H9 (cell line): ENCODE measurements around the gene CDKAL1. TPM values are rescaled to one million over a fixed set of nuclear protein-coding genes. Genes with fewer than 3 reads are reported as not detected.

Experiments
- DNase-seq: peaks from one replicate; pipeline ENCODE4 v3.0.0-alpha.2; 2017
- H2AFZ ChIP-seq: one replicate; pipeline ENCODE4 v1.6.1; 2013; ENCODE audit warnings: mild to moderate bottlenecking, low read length, control low read depth, moderate library complexity
- H2AK5ac ChIP-seq: 2 replicates; pipeline ENCODE4 v1.6.1; 2013; ENCODE audit warnings: low read length, control low read depth, mixed read lengths; ENCODE audit not compliant: insufficient read length
- H2BK120ac ChIP-seq: one replicate; pipeline ENCODE4 v1.6.1; 2013; ENCODE audit warnings: low read depth, mild to moderate bottlenecking, low read length, control low read depth, inconsistent platforms; ENCODE audit not compliant: poor library complexity, severe bottlenecking
- H2BK12ac ChIP-seq: 2 replicates; pipeline ENCODE4 v1.6.1; 2013; ENCODE audit warnings: low read length, control low read depth, mixed read lengths, low read depth; ENCODE audit not compliant: insufficient read length
- H2BK15ac ChIP-seq: 2 replicates; pipeline ENCODE4 v1.6.1; 2013; ENCODE audit warnings: low read depth, low read length, control low read depth
- H2BK20ac ChIP-seq: one replicate; pipeline ENCODE4 v1.6.1; 2013; ENCODE audit warnings: low read depth, mild to moderate bottlenecking, low read length, control low read depth, inconsistent platforms; ENCODE audit not compliant: poor library complexity, severe bottlenecking
- H2BK5ac ChIP-seq: 2 replicates; pipeline ENCODE4 v1.6.1; 2013; ENCODE audit warnings: low read length, control low read depth, mixed read lengths; ENCODE audit not compliant: insufficient read length
- H3K14ac ChIP-seq: 2 replicates; pipeline ENCODE4 v1.6.1; 2013; ENCODE audit warnings: low read length, control low read depth; ENCODE audit not compliant: insufficient read depth
- H3K18ac ChIP-seq: 2 replicates; pipeline ENCODE4 v1.6.1; 2013; ENCODE audit warnings: low read depth, mild to moderate bottlenecking, mixed read lengths, low read length, control low read depth; ENCODE audit not compliant: insufficient read length
- H3K23ac ChIP-seq: 2 replicates; pipeline ENCODE4 v1.6.1; 2013; ENCODE audit warnings: low read length, control low read depth, mixed read lengths, low read depth; ENCODE audit not compliant: insufficient read length
- H3K23me2 ChIP-seq: 2 replicates; pipeline ENCODE4 v1.6.1; 2013; ENCODE audit warnings: low read depth, mild to moderate bottlenecking, mixed read lengths, low read length, control low read depth; ENCODE audit not compliant: insufficient read length, poor library complexity, severe bottlenecking
- H3K27ac ChIP-seq: 2 replicates; pipeline ENCODE4 v1.5.1; 2013; ENCODE audit warnings: low read length, control low read depth, mixed read lengths, low read depth; ENCODE audit not compliant: insufficient read length
- H3K27me3 ChIP-seq: 2 replicates; pipeline ENCODE4 v1.6.1; 2013; ENCODE audit warnings: low read length, control low read depth, inconsistent platforms; ENCODE audit not compliant: insufficient read depth
- H3K4ac ChIP-seq: 2 replicates; pipeline ENCODE4 v1.6.1; 2013; ENCODE audit warnings: low read depth, mild to moderate bottlenecking, control low read depth, inconsistent platforms, low read length, moderate library complexity
- H3K4me1 ChIP-seq: 2 replicates; pipeline ENCODE4 v1.6.1; 2013; ENCODE audit warnings: low read length, control low read depth, inconsistent platforms; ENCODE audit not compliant: insufficient read depth
- H3K4me2 ChIP-seq: 2 replicates; pipeline ENCODE4 v1.6.1; 2013; ENCODE audit warnings: low read length, control low read depth, mixed read lengths; ENCODE audit not compliant: insufficient read length, insufficient read depth
- H3K56ac ChIP-seq: 2 replicates; pipeline ENCODE4 v1.6.1; 2013; ENCODE audit warnings: low read depth, mild to moderate bottlenecking, mixed read lengths, low read length, control low read depth; ENCODE audit not compliant: insufficient read length
- H3K79me1 ChIP-seq: 2 replicates; pipeline ENCODE4 v1.6.1; 2013; ENCODE audit warnings: low read depth, mild to moderate bottlenecking, moderate library complexity, low read length, control low read depth, inconsistent platforms; ENCODE audit not compliant: insufficient read depth, poor library complexity, severe bottlenecking
- H3K79me2 ChIP-seq: 2 replicates; pipeline ENCODE4 v1.6.1; 2013; ENCODE audit warnings: low read length, control low read depth, inconsistent platforms; ENCODE audit not compliant: insufficient read depth
- H3K9ac ChIP-seq: 2 replicates; pipeline ENCODE4 v1.6.1; 2013; ENCODE audit warnings: low read length, control low read depth, mixed read lengths; ENCODE audit not compliant: insufficient read length; ENCODE audit errors: extremely low read depth
- H3K9me3 ChIP-seq: one replicate; pipeline ENCODE4 v1.6.1; 2013; ENCODE audit warnings: low read depth, low read length, inconsistent platforms; ENCODE audit not compliant: control insufficient read depth
- H3T11ph ChIP-seq: one replicate; pipeline ENCODE4 v1.6.1; 2013; ENCODE audit warnings: mild to moderate bottlenecking, low read length, control low read depth, inconsistent platforms
- H4K20me1 ChIP-seq: one replicate; pipeline ENCODE4 v1.6.1; 2013; ENCODE audit not compliant: control insufficient read depth, insufficient read length, insufficient read depth
- H4K5ac ChIP-seq: 2 replicates; pipeline ENCODE4 v1.6.1; 2013; ENCODE audit warnings: low read depth, mild to moderate bottlenecking, mixed read lengths, low read length, control low read depth; ENCODE audit not compliant: insufficient read length
- H4K8ac ChIP-seq: replicated peaks from 2 replicates; pipeline ENCODE4 v1.6.1; 2013; ENCODE audit warnings: low read length, control low read depth, mixed read lengths, low read depth; ENCODE audit not compliant: insufficient read length
- H4K91ac ChIP-seq: 2 replicates; pipeline ENCODE4 v1.6.1; 2013; ENCODE audit warnings: low read depth, mild to moderate bottlenecking, moderate library complexity, mixed read lengths, low read length, control low read depth; ENCODE audit not compliant: insufficient read length
- H3K27ac Mint-ChIP-seq, 3 experiments: 2 replicates in 2 of 3; 3 replicates in 1 of 3; pipeline ENCODE4 v1.8.0; 2020 to 2021; ENCODE audit warnings: mixed read lengths in 3 of 3, mild to moderate bottlenecking in 1 of 3, moderate library complexity in 1 of 3
- H3K27me3 Mint-ChIP-seq: 2 replicates; pipeline ENCODE4 v1.8.0; 2021; ENCODE audit warnings: low read depth, mild to moderate bottlenecking, moderate library complexity, mixed read lengths
- H3K36me3 Mint-ChIP-seq, 3 experiments: 2 replicates in 2 of 3; 3 replicates in 1 of 3; pipeline ENCODE4 v1.8.0; 2020 to 2021; ENCODE audit warnings: low read depth in 3 of 3, mixed read lengths in 3 of 3; ENCODE audit not compliant: insufficient read depth in 1 of 3
- H3K4me1 Mint-ChIP-seq, 2 experiments: 2 replicates each; pipeline ENCODE4 v1.8.0; 2020; ENCODE audit warnings: mixed read lengths in 2 of 2
- H3K4me3 Mint-ChIP-seq, 2 experiments: 2 replicates in 1 of 2; 3 replicates in 1 of 2; pipeline ENCODE4 v1.8.0; 2020 to 2021; ENCODE audit warnings: mild to moderate bottlenecking in 2 of 2, mixed read lengths in 2 of 2, moderate library complexity in 1 of 2
- H3K9me3 Mint-ChIP-seq, 2 experiments: 2 replicates in 1 of 2; 3 replicates in 1 of 2; pipeline ENCODE4 v1.8.0; 2020; ENCODE audit warnings: mild to moderate bottlenecking in 2 of 2, mixed read lengths in 2 of 2, moderate library complexity in 1 of 2
- CTCF ChIP-seq: fragments of 200-600 bp; sonication (generic); conservative IDR thresholded peaks from 3 replicates; pipeline ENCODE4 v1.8.0; 2021; ENCODE audit warnings: antibody characterized with exemption, mild to moderate bottlenecking
- WGBS: extraction: QIAGEN DNeasy Blood & Tissue Kit; methylation state at CpG from one replicate; pipeline ENCODE4 v1.1.7; 2013; ENCODE audit warnings: missing lambda C conversion rate, low lambda C conversion rate, mixed read lengths; ENCODE audit not compliant: insufficient read length; ENCODE audit errors: extremely low coverage; 5-methylcytosine and 5-hydroxymethylcytosine counted together
- total RNA-seq: library from RNA; stranded (reverse); gene quantifications from 2 replicates; pipeline ENCODE4 v1.2.1, GENCODE V29; 2021

Gene CDKAL1
- total RNA-seq, 1 experiment from 2014 or later: 23.0 TPM

- Histone ChIP-seq H3K27ac (no peak overlapping the region), H3K18ac (no peak overlapping the region), H4K5ac (no peak overlapping the region), H2BK120ac (no peak overlapping the region), H3K23me2 (no peaks in the 10 kb centered on the region), H4K91ac (no peak overlapping the region), H3K14ac (no peak overlapping the region), H3K4ac (no peak overlapping the region), H3K23ac (no peak overlapping the region), H2AK5ac (no peak overlapping the region), H3K56ac (no peak overlapping the region), H2BK5ac (no peak overlapping the region), H4K8ac (no peak overlapping the region), H3K9ac (no peak overlapping the region), H3K9me3 (no peaks in the 10 kb centered on the region), H3T11ph (no peak overlapping the region), H3K4me2 (no peak overlapping the region), H2BK12ac (no peak overlapping the region), H2BK15ac (no peak overlapping the region), H3K79me2 (no peaks in the 10 kb centered on the region), H3K79me1 (no peaks in the 10 kb centered on the region), H2BK20ac (no peak overlapping the region), H2AFZ (no peak overlapping the region), H3K4me1 (0 out of 2 replicates have a peak, but pooled peaks cover 3% of the 10 kb centered on the region), H4K20me1 (no peaks in the 10 kb centered on the region), H3K27me3 (no peaks in the 10 kb centered on the region)
- no peak overlapping the region for H3K27ac Mint-ChIP-seq
- peaks cover 18 to 24% of the 10 kb centered on the region in 2 experiments for H3K4me1 Mint-ChIP-seq
- H3K36me3 Mint-ChIP-seq: no peaks in the 10 kb centered on the region
- WGBS: no CpG with 5 or more reads among the region's 3 CpGs
- no peaks in the 10 kb centered on the region for H3K9me3 Mint-ChIP-seq
- H3K27me3 Mint-ChIP-seq: no peaks in the 10 kb centered on the region
- DNase-seq: no peak
- no peak overlapping the region for H3K4me3 Mint-ChIP-seq
- no peak for TF ChIP-seq CTCF
These were observed 625.2 kb downstream of the CDKAL1 start for GRCh38 chr6:21159465-21159864.
